Measurements from ENCODE around the gene VSX1. TPM values are rescaled to one million over a fixed set of nuclear protein-coding genes. Genes with fewer than 3 reads are reported as not detected.

Gene VSX1
- total and polyA plus RNA-seq, 2 of the 4 experiments (the other 2 are of a cell fraction), result not detected

GRCh38 chr20:25118529-25118928 lies 36.6 kb upstream of the VSX1 start:
- no peak overlapping the region for H4K8ac ChIP-seq (ENCODE audit: low read depth in 2 of 2, low read length in 2 of 2)
- H4K91ac ChIP-seq (ENCODE audit: insufficient read depth, low read depth, low read length), result no peak overlapping the region
- no peak overlapping the region for H3K14ac ChIP-seq (replicated peaks; ENCODE audit: low read depth, low read length)
- peak overlapping the region; percentile 5 for H2AFZ ChIP-seq (replicated peaks; ENCODE audit: low read length, poor library complexity)
- in situ Hi-C loops (cut with MboI; ENCODE audit: low sequenced_read_pairs) (no loop called here), intact Hi-C loops (cut with micrococcal nuclease) (no loop called here), dilution Hi-C loops (cut with HindIII; ENCODE audit: low sequenced_read_pairs, unreplicated experiment) (no loop called here)
- H3K4me2 ChIP-seq (ENCODE audit: low read depth, low read length), result no peak overlapping the region
- H3K9ac ChIP-seq (ENCODE audit: low read depth, low read length), result no peak overlapping the region
- no peaks in the 10 kb centered on the region for H3K4me1 ChIP-seq (ENCODE audit: control insufficient read depth, insufficient read depth, low read length)
- no peak overlapping the region for H2AK9ac ChIP-seq (replicated peaks; ENCODE audit: low read depth, low read length, poor library complexity)
- H2AK5ac ChIP-seq (ENCODE audit: low read depth, low read length), result no peak overlapping the region
- ChIA-PET POLR2A (ENCODE audit: unreplicated experiment) (no interaction called here), CTCF (no interaction called here)
- no peak overlapping the region for H3K4me3 ChIP-seq (ENCODE audit: insufficient read depth, low read depth, low read length)
- no peak for ATAC-seq (ENCODE audit: low read depth)
- H4K20me1 ChIP-seq (ENCODE audit: insufficient read depth, low read length), result no peaks in the 10 kb centered on the region
- H2BK15ac ChIP-seq (ENCODE audit: low read depth, low read length), result no peak overlapping the region
- 0 out of 2 replicates have a peak, but pooled peaks cover 5% of the 10 kb centered on the region for H3K9me1 ChIP-seq (ENCODE audit: insufficient read depth, low read length)
- H2BK5ac ChIP-seq (ENCODE audit: low read depth, low read length, poor library complexity, severe bottlenecking), result no peak overlapping the region
- no peak overlapping the region for H3K56ac ChIP-seq (ENCODE audit: extremely low read depth, insufficient read depth, low read length)
- H3K36me3 ChIP-seq (ENCODE audit: control insufficient read depth, insufficient read depth, low read length), result no peaks in the 10 kb centered on the region
- DNase-seq, result no peak
- BruUV-seq (replicated peaks), result no TSS peak
- H3K27me3 ChIP-seq (ENCODE audit: control insufficient read depth, insufficient read depth, low read length), result peaks cover 24% of the 10 kb centered on the region
- H2BK20ac ChIP-seq (ENCODE audit: low read depth, low read length), result no peak overlapping the region
- H3K23ac ChIP-seq (ENCODE audit: low read depth, low read length), result no peak overlapping the region
- no peak overlapping the region for H2BK120ac ChIP-seq (ENCODE audit: low read depth, low read length)
- no peaks in the 10 kb centered on the region for H3K79me1 ChIP-seq (ENCODE audit: low read depth in 1 of 2, low read length in 2 of 2)
- no peak overlapping the region for H3K18ac ChIP-seq (ENCODE audit: low read depth, low read length)
- no peak for TF ChIP-seq RCOR1 (IDR thresholded peaks at IDR 0.05; ENCODE audit: insufficient replicate concordance, low read length)
- no peak for TF ChIP-seq RFX5 (IDR thresholded peaks at IDR 0.05; ENCODE audit: low read depth, low read length)
- TF ChIP-seq FOS (IDR thresholded peaks at IDR 0.05; ENCODE audit: low read depth, low read length), result no peak
- TF ChIP-seq NFE2L2 (IDR thresholded peaks at IDR 0.05; ENCODE audit: low read depth, low read length), result no peak
- H3K4ac ChIP-seq (ENCODE audit: low read depth, low read length), result no peak overlapping the region
- no peak overlapping the region for H4K5ac ChIP-seq (ENCODE audit: low read depth, low read length)
- H3K9me3 ChIP-seq (ENCODE audit: control insufficient read depth, insufficient read depth, low read length), result no peaks in the 10 kb centered on the region
- H3K27ac ChIP-seq (ENCODE audit: insufficient read depth, low read length), result no peak overlapping the region
- 83% methylated on average over 6 of the region's 7 CpGs; no CpG with 5 or more reads in 1 of the 2 experiments for WGBS, 2 experiments (ENCODE audit: extremely low coverage in 2 of 2, insufficient read length in 1 of 2)

All from IMR-90 (cell line).